ENCODE measurements around the gene F2RL3. TPM values are rescaled to one million over a fixed set of nuclear protein-coding genes. Genes with fewer than 3 reads are reported as not detected.

Gene F2RL3
- total and polyA plus RNA-seq, 9 of the 15 experiments (the other 6 are each of a cell fraction or from before 2014, with no cell fraction given), result 1.4 to 27.6 (median 11.9) TPM

- no peak for TF ChIP-seq ZNF512 (tag; IDR thresholded peaks at IDR 0.05)
- no peak for TF ChIP-seq ZNF740 (CRISPR knock-in tag; IDR thresholded peaks at IDR 0.05)
- no peak for TF ChIP-seq ZNF740 (tag; IDR thresholded peaks at IDR 0.05)
- TF ChIP-seq ZNF23 (CRISPR knock-in tag; IDR thresholded peaks at IDR 0.05), result no peak
- TF ChIP-seq HCFC1 (IDR thresholded peaks at IDR 0.05; ENCODE audit: low read depth, low read length), result no peak
- TF ChIP-seq E4F1 (CRISPR knock-in tag; IDR thresholded peaks at IDR 0.05; ENCODE audit: borderline replicate concordance), result no peak
- no peak for TF ChIP-seq JUNB (CRISPR knock-in tag; conservative IDR thresholded peaks at IDR 0.05)
- no peak for TF ChIP-seq DPF2 (IDR thresholded peaks at IDR 0.05)
- TF ChIP-seq CBFB (CRISPR knock-in tag; IDR thresholded peaks at IDR 0.05), result no peak
- no peak for TF ChIP-seq EWSR1 (IDR thresholded peaks at IDR 0.05; ENCODE audit: borderline replicate concordance, low read depth, partially characterized antibody)
Observed at GRCh38 chr19:16869331-16869972, 19.3 kb upstream of the F2RL3 start (continued).
